Right ventricle myocardium inferior (tissue), 1 donor: ENCODE data around the gene P4HA2. TPM values are rescaled to one million over a fixed set of nuclear protein-coding genes. Genes with fewer than 3 reads are reported as not detected.
A peak's percentile ranks its signal among the peaks of the same experiment; 100 is the strongest.

Experiments used
- ATAC-seq: fragments of 200-7000 bp; cut with Tn5 transposase; one replicate; pipeline ENCODE4 v1.9.1; 2020; ENCODE audit warnings: mild to moderate bottlenecking, moderate library complexity
- DNase-seq: peaks from one replicate; pipeline ENCODE4 v3.0.0; 2021; ENCODE audit errors: missing footprints
- intact Hi-C: fragments of 100-400 bp; cut with DNase I; formaldehyde crosslinking; loops from one replicate; pipeline ENCODE4 v1.11.0; 2022
- total RNA-seq: library from RNA; stranded (reverse); fragmentation: NEBNext Ultra II Directional; extraction: Animal tissue kit (Norgen Biotek cat#: 25700); gene quantifications from one replicate; pipeline ENCODE4 v1.2.1, GENCODE V29; 2021
- donor health status: DM: no; HTN: yes; CAD: no; lungs with severe emphysema.

The P4HA2 gene
- total RNA-seq, 1 donor from 2014 or later: 88.7 TPM

- DNase-seq: no peak
- ATAC-seq: no peak
- intact Hi-C loops: loop anchor here (10.0 kb wide), 1 partner anchor 141 kb away; no protein-coding TSS in a partner anchor
Measured at GRCh38 chr5:132213666-132214065, 14.0 kb downstream of the P4HA2 start.

DNA sequence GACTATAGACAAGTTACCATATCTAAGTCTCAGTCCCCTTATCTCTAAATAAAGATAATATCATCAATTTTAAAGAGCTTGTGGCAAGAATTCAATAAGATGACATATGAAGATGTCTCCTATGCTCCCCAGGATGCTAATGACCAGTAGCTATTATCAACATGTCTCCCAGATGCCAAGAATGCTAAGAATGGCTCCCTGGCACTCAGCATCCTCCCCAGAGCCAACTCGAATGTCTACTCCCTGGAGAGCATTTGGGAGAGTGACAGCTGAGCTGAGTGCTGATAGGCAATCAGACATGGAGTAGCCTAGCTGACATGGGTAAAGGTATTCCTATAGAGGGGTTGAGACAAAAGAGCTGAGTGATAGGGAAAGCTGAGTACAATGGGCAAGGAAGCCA is 15.9 kb downstream of the P4HA2 start:
- intact Hi-C loops: loop anchor here (10.0 kb wide), 1 partner anchor 143 kb away; no protein-coding TSS in a partner anchor
- DNase-seq (no peak), ATAC-seq (peak; percentile 53)

DNA sequence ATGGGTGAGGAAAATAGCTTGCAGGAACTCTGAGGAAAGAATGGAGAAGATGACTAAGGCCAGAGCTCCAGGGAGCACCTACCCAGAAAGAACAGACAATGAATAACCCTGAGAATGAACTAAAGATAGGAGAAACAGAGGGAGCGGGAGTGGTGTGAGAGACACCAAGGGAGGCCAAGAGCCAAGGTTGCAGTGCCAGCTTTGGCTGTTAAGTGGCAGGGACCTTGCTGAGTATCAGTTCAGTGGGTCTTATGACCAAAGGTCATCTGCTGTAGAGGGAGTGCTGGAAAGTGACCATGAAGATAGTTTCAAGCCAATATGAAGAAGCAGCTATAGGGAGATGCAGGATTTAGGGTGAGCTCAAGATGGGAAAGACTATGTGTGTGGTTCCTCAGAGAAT is 16.7 kb downstream of the P4HA2 start:
- ATAC-seq (peak; percentile 27), DNase-seq (no peak)
- intact Hi-C loops: loop anchor here (10.0 kb wide), 1 partner anchor 144 kb away; no protein-coding TSS in a partner anchor

DNA sequence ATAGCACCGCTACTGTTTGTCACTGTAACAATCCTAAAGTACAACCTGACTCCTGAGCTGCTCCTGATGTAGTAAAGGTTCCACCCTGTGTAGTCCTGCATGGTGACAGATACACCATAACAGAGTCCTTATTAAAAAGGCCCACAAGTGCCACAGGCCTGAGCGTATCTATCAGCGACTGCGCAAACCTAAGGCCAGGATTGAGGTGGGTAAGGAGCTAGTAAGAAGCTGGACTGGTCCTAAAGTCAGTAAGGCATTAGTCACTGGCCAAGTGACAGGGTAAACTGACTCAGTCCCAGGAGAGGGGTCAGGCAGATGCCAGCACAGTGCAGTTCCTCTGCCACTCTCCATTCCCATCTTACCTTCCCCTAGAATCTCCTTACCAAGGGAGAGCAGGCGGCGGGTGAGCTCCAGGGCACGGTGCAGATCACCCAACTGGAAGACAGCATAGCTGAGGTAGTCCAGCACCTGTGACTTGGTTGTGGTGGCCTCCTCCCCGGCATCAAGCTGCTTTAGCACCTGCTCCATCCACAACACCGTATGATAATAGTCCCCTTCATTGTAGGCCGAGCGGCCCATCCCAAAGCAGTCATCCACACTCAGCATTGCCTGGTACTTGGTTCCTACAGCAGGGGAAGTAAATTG is 17.6 kb downstream of the P4HA2 start:
- ATAC-seq (no peak), DNase-seq (no peak)
- intact Hi-C loops: loop anchor here (10.0 kb wide), 1 partner anchor 145 kb away; no protein-coding TSS in a partner anchor

DNA sequence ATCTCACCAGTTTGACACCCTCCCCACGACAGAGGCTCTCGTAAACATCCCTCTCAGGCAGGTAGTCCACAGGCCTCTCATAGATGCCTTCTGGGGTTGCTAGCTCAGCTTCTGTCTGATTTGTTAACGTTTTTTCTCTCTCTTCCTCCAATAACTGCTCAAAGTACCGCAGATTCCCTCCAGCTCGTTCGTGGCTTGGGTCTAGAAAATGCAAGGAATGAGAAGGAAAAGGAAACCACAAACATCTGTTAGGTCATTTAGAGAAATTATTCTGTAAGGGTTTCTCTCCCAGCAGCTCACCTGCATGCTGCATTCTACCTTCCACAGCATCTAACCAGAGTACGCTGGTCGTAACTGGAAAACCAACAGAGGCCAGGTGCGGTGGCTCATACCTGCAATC is 18.5 kb downstream of the P4HA2 start:
- ATAC-seq (no peak), DNase-seq (no peak)
- intact Hi-C loops: no loop called here

DNA sequence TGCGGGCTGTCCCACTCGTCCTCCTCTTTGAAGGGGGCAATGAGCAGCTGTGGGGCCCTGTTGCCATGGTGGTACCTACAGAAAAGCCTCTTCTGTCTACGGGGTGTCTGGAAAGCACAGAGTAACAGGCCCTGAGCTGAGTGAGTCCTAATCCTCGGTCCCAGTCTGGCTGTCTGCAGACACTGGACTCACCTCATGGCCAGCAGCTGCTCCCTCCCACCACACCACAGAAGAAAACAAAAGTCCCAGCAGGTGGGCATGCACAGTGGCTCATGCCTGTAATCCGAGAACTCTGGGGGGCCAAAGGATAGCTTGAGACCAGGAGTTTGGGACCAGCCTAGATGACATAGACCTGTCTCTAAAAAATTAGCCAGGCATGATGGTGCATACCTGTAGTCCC is 19.9 kb downstream of the P4HA2 start:
- intact Hi-C loops: no loop called here
- DNase-seq (no peak), ATAC-seq (no peak)

DNA sequence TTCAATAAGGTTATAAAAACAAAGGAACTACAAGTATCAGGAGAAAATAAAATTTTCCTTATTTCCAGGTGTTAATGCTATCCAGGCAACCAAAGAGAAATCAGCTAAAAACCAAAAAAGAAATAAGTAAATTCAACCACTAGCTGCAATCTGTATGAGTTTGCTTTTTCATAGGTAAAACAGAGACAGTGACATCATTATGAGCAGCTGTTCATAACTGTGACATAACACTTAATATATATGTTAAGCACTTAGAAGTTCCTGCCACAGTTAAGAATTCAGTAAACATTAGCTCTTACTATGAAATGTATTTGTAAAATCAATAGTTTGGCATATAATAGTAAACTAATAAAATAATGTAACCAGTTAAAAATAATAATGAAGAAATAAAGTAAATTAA is 20.9 kb downstream of the P4HA2 start:
- no peak for DNase-seq
- ATAC-seq: no peak
- intact Hi-C loops: no loop called here

DNA sequence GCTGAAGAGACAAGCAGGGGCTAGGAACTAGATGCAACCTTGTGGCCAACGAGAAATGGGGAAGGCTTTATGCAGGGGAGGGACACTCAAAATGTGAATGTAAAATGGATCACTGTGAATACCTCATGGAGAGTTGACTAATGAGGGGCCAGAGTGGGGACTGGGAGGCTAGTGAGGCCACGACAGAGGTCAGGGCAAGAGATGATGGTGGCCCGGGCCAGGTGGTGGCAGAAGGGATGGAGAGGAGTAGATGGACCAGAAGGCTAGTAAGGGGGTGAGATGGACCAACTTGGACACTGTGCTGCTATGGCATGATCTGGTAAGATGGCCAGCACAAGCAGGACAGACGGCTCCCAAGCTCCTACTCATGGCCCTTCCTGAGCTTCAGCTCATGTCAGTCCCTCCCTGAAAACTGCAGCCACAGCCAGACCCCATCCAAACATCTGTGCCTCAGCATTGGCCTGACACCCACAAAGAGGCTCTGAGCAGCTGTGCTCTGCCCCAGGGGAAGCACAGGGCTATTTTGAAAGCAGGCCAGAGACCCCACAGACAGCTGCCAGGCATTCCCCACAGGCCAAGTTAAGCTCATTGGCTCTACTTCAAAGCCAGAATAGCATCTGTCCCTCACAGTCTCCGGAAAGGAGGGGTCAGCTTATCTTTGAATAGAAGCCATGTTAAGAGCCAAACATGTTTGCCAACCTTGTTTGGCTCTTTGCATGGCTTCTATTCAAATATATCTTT is 22.1 kb downstream of the P4HA2 start:
- intact Hi-C loops: no loop called here
- DNase-seq (no peak), ATAC-seq (peak; percentile 82)

GRCh38 chr5:132204371-132205135 is 23.1 kb downstream of the P4HA2 start:
- intact Hi-C loops: no loop called here
- no peak for DNase-seq
- ATAC-seq: no peak

- DNase-seq: no peak
- intact Hi-C loops: no loop called here
- no peak for ATAC-seq
Measured at GRCh38 chr5:132203916-132204315, 23.7 kb downstream of the P4HA2 start.

GRCh38 chr5:132203464-132203818 is 24.2 kb downstream of the P4HA2 start:
- intact Hi-C loops: no loop called here
- no peak for ATAC-seq

GRCh38 chr5:132202711-132203463 is 24.8 kb downstream of the P4HA2 start:
- intact Hi-C loops: no loop called here
- DNase-seq (no peak), ATAC-seq (no peak)

More at GRCh38 chr5:132203464-132203818, 24.2 kb downstream of the P4HA2 start:
- no peak for DNase-seq

DNA sequence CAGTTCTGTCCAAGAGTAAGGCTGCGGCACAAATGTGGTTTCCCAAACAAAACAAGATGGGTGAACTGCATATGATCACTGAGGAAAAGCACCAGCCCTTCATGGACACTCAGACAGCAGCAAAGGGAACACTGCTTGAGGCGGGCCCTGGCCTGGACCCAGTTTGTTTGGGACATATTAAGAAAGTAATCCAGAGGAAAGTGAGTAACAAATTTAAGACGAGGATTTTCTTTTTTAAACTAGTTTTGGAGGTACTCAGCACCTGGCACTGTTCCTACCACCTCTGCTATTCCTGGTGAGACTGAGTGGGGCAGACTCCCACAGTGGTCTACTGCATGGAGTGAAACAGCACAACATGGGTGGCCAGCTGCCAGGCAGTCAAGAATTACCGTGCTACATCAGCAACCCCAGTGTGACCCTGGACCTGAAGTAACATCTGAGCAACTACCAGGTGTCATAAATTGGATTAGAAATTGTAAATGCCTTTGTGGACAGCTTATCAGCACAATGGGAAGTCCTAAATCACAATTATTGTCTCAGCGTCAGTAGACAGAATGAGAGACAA is 28.5 kb downstream of the P4HA2 start:
- intact Hi-C loops: no loop called here
- ATAC-seq: no peak
- no peak for DNase-seq

GRCh38 chr5:132198571-132198970 is 29.1 kb downstream of the P4HA2 start:
- no peak for DNase-seq
- intact Hi-C loops: no loop called here
- no peak for ATAC-seq

GRCh38 chr5:132195727-132196126 is 31.9 kb downstream of the P4HA2 start:
- ATAC-seq (no peak), DNase-seq (no peak)
- intact Hi-C loops: no loop called here

DNA sequence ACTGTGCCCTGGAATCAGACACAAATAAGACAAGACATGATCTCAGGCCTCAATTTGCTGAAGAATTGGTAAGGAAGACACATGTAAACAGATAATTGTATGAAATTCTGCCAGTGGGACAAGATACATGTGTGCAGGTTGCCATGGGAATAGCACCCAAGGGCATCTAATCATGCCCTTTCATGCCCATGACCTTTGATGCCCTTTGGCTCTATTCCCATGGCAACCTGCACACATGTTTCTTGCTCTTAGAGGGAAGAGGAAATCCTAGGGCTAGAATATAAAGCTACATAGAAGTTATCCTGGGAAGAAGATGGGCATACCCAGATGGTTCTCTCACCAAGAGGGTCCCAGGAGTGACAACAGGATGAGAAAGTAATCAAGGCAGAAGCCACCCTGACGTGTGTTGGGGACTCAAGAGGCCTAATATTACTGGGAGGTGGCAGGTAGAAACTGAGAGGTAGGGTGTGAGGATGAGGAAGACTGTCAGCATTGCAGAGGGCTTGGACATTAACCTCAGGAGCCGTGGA is 34.4 kb downstream of the P4HA2 start:
- ATAC-seq: no peak
- intact Hi-C loops: loop anchor here (5.0 kb wide), 1 partner anchor 34 kb away; the partner anchor contains the start of gene P4HA2
- DNase-seq: no peak

DNA sequence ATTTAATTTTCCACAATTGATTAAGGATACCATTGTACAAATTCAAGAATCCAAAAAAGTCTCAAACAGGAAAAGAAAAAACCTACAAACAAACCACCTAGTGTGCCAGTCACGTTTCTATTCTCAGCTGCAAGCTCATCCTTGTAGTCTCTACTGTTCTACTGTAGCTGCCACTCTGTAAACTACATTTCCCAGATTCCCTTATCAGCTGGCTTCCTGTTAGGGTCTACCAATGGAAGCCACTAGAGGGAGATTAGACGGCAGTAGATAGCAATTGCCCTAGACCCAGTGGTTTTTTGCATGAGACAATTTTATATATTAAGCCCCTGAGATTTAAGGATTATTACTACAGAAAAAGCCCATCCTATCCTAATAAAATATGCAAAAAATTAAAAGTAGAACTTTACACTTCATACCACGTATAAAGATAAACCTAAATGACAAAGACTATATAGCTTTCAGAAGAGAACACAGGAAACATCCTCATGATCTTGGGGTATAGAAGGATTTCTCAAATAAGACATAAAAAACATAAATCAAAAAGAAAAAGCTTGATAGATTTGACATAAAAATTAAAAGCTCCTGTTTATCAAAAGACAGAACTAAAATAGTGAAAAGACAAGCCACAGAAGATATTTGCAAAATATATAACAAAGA is 37.4 kb downstream of the P4HA2 start:
- intact Hi-C loops: loop anchor here (5.0 kb wide), 1 partner anchor 37 kb away; the partner anchor contains the start of gene P4HA2
- DNase-seq: no peak
- ATAC-seq: peak; percentile 93

DNA sequence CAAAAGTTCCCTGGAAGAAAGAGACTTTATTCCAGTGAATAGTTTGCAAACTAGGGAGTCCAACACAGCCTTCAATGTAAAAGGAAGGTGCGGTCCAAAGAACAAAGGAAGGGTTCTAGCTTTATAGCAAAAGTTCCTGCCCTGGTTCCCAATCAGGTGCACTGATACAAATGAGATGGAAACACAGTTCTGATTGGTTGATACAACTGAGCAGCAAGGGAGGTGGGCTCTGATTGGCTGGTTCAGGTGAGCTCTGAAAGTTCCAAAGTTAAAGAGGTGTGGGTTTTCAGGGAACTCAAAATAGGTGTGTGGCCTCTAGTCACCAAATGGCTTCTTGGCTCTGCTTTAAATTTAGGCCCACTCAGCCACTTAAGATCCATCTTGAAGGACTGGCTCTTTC is 43.1 kb downstream of the P4HA2 start:
- DNase-seq: no peak
- no peak for ATAC-seq
- intact Hi-C loops: loop anchor here (5.0 to 10.0 kb wide), 2 partner anchors 120 to 318 kb away; partner anchors contain the start of gene IL3
